Esophagus muscularis mucosa (tissue), 3 donors: ENCODE data around the gene SELL.

Experiments
- CTCF ChIP-seq, 3 experiments: fragments of 200-600 bp in 2 of 3; fragments of 450-650 bp in 1 of 3; sonication (generic) in 2 of 3; IDR thresholded peaks; one replicate each; pipeline ENCODE4 v1.5.1; 2017 to 2019; ENCODE audit warnings: antibody characterized with exemption in 3 of 3, mild to moderate bottlenecking in 2 of 3, moderate library complexity in 1 of 3
- EP300 ChIP-seq: sonication (generic); formaldehyde crosslinking; IDR thresholded peaks from one replicate; pipeline ENCODE4 v1.6.1; 2017; ENCODE audit warnings: antibody characterized with exemption

- no peak for TF ChIP-seq CTCF (IDR thresholded peaks at IDR 0.05)
- no peak for TF ChIP-seq EP300
Measured at GRCh38 chr1:169712309-169712631, 850 bp upstream of the SELL start.
